IPS-NIHi7 (cell line): ENCODE data around the gene DPY19L3.
A peak's percentile ranks its signal among the peaks of the same experiment; 100 is the strongest.
"Not testable (repeated sequence)": the region's sequence is repeated elsewhere in the genome, so short reads cannot be mapped to it uniquely, and the experiment has no call there.

Experiments
- DNase-seq: peaks from one replicate; pipeline ENCODE4 v3.0.0; 2012; ENCODE audit warnings: mixed read lengths; ENCODE audit errors: extremely low spot score

DPY19L3 gene, protein sequence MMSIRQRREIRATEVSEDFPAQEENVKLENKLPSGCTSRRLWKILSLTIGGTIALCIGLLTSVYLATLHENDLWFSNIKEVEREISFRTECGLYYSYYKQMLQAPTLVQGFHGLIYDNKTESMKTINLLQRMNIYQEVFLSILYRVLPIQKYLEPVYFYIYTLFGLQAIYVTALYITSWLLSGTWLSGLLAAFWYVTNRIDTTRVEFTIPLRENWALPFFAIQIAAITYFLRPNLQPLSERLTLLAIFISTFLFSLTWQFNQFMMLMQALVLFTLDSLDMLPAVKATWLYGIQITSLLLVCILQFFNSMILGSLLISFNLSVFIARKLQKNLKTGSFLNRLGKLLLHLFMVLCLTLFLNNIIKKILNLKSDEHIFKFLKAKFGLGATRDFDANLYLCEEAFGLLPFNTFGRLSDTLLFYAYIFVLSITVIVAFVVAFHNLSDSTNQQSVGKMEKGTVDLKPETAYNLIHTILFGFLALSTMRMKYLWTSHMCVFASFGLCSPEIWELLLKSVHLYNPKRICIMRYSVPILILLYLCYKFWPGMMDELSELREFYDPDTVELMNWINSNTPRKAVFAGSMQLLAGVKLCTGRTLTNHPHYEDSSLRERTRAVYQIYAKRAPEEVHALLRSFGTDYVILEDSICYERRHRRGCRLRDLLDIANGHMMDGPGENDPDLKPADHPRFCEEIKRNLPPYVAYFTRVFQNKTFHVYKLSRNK

DNA sequence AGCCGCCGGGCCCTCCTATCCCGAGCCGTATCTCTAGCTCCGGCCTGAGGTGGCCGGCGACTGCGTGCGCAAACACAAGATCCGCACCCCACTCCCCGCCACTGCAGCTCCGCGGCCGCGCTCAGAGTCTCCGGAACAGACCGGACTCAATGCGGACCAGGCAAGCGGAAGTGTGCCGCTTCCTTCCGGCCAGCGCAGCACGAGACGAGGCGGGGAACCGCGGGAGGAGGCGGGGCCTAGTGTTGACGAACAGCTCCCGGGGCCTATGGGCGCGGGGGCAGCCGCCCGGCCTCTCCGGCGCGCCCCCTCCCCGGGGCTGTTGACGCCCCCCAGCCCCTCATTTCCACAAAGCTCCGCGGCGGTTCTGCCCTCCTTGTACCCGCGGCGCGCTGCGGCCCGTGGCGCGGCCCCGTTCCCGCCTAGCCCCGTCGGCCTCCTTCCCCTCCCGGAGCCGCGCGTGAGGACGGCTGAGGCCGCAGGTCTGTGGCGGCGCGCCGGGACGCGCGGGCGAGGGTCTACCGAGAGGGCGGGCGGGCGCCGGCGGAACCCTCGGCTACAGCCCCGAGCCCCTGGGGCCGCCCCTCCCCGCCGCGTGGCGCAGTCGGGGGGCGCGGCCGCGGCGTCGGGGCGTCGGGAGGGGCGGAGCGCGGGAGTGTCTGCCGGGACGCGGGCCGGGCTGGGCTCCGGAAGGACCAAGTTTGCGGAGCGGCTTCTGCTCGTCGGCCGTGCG lies at the start of gene DPY19L3:
Gene DPY19L3, plus strand, starts transcription at position 340 of the 730 bp plus-strand sequence. CDS start 2,484 bp downstream, outside the sequence.
- DNase-seq = peak; percentile 97

DNA sequence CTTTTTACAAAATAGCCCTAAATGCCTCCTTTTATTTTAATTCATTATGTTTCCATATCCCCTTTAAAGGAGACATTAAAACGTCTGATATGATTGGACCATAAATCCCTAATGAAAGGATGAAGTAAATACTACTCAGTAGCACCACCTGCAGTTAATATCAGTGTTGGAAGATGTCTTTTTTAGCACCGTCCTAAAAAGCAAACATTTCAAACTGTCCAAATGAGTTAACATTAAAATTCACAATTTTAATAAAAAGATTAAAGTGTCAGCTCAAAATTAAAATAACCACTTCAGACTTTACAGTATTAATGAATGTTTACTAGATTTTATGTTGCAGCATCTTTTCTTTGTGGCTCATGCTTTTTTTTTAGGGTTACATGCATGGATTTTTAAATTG lies 47.9 kb upstream of the DPY19L3 start:
- DNase-seq = no peak

GRCh38 chr19:32358321-32358720 lies 47.2 kb upstream of the DPY19L3 start:
- DNase-seq = no peak

DNA sequence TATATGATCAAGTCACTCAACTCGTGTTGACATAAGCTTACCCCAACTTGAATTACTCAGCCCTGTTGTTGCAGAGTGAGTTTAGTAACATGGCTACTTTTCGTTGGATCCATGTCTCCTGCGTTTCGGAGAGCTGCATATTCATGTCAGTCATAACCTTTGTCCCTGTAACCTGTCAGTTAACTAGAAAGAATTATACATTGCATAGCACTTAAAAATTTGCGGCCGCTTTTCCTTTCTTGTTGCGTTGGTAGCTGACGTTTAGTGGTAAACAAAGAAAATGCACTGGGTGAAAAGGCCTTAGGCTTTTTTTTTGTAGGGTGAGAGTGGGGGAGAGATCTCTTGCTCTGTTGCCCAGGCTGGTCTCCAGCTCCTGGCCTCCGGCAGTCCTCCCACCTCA lies 46.0 kb upstream of the DPY19L3 start:
- no peak for DNase-seq

GRCh38 chr19:32361574-32362317 lies 43.8 kb upstream of the DPY19L3 start:
- DNase-seq = no peak

- DNase-seq = no peak
These were observed 43.3 kb upstream of the DPY19L3 start for GRCh38 chr19:32362318-32362691.

DNA sequence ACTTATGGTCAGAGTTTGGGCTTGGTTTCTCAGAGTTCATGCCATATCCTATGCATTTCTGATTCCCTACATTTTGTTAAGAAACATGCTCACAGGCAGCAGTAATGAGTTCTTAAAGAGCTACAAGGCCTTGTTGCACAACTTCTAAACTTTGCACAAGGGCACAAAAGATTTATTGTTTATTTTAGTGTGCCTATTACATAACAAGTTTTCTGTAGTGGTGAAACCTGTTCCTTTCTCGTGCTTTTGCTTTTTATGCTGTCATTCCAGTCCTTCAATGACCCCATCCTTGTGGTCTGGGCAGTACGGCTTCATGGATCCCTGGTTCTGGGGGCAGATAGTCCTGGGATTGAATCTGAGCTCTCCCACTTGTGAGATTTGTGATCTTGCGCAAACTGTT lies 42.4 kb upstream of the DPY19L3 start:
- DNase-seq = no peak

DNA sequence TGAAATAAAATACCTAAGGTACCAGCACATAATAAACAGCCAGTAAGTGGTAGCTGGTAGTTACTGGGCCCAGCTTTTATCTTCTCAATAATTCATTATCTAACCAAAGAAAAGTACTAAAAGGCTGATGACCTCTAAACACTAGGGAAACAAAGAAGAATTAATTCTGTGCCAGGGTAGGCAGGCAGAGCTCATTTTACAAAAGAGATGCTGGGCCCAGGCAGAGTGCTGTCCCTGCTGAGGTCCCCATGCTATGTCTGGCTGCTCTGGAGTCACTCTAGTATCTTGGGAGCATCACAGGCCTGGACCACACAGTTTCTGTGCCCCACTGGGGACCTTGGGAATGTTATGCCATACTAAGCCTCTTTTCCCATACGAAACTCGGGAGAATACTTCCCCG lies 41.9 kb upstream of the DPY19L3 start:
- no peak for DNase-seq

- DNase-seq = no peak
These were observed 41.5 kb upstream of the DPY19L3 start for GRCh38 chr19:32364040-32364439.

GRCh38 chr19:32367063-32367462 lies 38.5 kb upstream of the DPY19L3 start:
- no peak for DNase-seq

GRCh38 chr19:32367948-32368536 lies 37.5 kb upstream of the DPY19L3 start:
- DNase-seq = no peak

DNA sequence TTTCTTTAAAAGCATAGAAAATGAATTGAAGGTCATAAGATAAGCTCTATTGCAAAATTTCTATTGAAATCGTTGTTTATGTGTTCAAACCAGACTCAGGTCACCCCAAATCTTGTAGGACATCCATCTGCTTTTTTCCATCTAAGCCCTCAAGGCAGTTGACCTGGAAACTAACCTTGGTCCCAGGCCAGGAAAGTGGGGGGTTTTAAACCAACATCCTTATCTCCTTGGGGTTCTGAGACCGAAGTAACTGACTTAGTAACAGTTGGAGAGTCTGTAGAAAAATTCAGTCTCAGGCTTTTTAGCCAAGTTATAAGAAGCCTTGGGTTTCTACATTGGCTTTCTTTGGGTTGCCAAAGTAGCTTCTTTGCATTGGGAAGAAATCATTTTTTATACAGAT lies 36.8 kb upstream of the DPY19L3 start:
- no peak for DNase-seq

DNA sequence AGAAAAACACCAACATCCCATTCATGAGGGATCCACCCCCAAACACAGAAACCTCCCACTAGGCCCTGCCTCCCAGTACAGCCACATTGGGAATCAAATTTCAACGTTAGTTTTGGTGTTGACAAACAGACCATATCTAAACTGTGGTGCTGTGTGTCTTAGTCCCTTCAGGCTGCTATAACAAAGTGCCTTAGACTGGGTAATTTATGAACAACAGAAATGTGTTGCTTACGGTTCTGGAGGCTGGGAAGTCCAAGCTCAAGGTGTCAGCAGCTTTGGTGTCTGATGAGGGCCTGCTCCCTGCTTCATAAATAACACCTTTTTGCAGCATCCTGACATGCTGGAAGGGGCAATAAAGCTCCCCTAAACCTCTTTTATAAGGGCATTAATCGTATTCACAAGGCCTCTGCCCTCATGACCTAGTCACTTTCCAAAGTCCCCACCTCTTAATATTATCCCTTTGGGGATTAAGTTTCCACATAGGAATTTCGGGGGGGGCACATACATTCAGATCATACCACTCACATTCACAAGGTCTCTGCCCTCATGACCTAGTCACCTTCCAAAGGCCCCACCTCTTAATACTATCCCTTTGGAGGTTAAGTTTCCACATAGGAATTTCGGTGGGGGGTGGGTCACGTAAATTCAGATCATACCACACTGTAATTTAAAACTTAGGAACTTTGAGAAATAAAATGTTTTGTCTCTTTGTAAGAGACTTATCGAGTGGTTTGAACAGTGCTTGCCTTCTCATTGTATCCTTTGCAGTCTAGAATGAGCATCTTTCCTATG lies 32.6 kb upstream of the DPY19L3 start:
- DNase-seq = no peak

GRCh38 chr19:32373585-32374295 lies 31.8 kb upstream of the DPY19L3 start:
- peak; percentile 16 for DNase-seq

DNA sequence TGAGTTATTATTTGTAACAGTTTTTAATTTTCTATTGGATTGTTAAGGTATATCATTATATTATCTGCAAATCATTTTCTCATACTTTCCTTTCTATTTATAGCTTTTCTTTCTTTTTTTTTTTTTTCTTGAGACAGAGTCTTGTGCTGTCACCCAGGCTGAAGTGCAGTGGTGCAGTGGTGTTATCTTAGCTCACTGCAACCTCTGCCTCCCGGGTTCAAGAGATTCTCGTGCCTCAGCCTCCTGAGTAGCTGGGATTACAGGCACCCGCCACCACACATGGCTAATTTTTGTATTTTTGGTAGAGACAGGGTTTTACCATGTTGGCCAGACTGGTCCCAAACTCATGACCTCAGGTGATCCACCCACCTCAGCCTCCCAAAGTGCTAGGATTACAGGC lies 31.2 kb upstream of the DPY19L3 start:
- DNase-seq = not testable (repeated sequence)

DNA sequence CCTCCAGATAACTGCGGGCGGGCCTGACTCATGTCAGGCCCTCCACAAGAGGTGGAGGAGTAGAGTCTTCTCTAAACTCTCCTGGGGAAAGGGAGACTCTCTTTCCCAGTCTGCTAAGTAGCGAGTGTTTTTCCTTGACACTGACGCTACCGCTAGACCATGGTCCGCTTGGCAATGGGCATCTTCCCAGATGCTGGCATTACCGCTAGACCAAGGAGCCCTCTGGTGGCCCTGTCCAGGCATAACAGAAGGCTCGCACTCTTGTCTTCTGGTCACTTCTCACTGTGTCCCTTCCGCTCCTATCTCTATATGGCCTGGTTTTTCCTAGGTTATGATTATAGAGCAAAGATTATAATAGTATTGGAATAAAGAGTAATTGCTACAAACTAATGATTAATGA lies 28.5 kb upstream of the DPY19L3 start:
- DNase-seq = not testable (repeated sequence)

DNA sequence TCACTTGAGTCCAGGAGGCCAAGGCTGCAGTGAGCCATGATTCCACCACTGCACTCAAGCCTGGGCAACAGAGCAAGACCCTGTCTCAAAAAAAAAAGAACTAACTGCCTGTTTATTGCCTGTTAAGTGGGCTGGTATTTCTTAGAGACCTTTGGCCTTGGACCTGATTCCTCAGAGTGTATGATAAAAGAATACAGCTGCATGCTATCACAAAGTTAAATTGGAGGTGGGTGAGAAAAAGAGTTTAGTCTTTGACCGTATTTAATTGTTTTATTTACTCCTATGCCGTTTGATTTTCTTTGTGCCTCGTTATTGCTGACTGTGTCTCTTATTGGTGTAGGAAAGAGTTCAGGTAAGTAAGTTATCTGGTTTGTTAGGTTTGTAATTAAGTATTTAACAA lies 25.3 kb upstream of the DPY19L3 start:
- no peak for DNase-seq

DNA sequence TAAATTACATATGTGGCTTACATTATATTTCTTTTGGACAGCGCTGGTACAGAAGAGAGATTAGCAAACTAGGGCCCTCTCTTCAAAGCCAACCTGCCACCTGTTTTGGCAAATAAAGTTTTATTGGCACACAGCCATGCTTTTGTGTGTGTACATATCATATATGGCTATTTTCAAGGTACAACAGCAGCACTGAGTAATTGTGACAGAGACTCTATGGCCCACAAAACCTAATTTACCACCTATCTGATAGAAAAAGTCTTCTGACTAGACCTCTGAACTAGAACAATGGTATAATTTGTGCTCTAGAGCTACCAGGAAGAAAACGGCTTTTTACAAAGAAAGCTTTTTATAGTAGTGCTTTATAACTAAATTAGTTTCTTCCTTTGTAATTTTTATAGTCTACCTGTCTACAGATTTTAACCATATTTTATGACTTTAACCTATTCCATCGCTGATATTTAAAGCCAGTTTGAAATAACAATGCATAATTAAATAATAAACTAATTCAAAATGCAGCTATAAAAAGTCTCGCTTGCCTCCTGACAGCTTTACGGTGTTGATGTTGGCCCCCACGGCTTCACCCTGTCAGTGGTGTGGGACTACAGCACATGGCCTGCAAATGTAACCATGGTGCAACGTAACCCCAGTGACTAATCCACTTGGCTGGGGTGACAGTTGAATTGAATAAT lies 17.7 kb upstream of the DPY19L3 start:
- DNase-seq = no peak

- no peak for DNase-seq
These were observed 17.1 kb upstream of the DPY19L3 start for GRCh38 chr19:32388393-32388855.
